ENCODE data around the gene UQCC2.

DNA sequence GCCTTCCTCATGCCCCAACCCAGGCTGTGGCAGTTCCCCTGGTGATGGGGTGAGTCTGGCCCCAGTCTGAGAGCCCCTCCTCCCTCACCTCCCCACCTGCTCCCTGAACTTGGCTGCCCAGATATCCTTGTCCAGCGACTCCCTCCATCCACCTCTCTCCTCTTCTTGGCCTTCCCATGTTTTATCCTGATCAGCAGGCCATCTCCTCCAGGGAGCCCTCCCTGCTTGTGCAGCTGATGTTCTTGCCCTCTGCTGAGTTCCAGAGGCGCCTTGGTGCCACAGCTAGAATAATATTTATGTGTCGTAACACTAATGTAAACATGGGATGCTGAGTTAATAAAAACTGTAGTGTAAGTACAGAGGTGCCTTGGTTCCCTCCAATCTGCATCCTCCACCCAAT is 45.6 kb upstream of the UQCC2 start:
- TF ChIP-seq POLR2A (IDR thresholded peaks at IDR 0.05; ENCODE audit: low read depth, low read length) = no peak
- TF ChIP-seq, protein P1, sequence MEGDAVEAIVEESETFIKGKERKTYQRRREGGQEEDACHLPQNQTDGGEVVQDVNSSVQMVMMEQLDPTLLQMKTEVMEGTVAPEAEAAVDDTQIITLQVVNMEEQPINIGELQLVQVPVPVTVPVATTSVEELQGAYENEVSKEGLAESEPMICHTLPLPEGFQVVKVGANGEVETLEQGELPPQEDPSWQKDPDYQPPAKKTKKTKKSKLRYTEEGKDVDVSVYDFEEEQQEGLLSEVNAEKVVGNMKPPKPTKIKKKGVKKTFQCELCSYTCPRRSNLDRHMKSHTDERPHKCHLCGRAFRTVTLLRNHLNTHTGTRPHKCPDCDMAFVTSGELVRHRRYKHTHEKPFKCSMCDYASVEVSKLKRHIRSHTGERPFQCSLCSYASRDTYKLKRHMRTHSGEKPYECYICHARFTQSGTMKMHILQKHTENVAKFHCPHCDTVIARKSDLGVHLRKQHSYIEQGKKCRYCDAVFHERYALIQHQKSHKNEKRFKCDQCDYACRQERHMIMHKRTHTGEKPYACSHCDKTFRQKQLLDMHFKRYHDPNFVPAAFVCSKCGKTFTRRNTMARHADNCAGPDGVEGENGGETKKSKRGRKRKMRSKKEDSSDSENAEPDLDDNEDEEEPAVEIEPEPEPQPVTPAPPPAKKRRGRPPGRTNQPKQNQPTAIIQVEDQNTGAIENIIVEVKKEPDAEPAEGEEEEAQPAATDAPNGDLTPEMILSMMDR (conservative IDR thresholded peaks at IDR 0.05; ENCODE audit: low read depth, low read length) = no peak
- no peak for TF ChIP-seq BHLHE40 (IDR thresholded peaks at IDR 0.05; ENCODE audit: low read depth, low read length)
- TF ChIP-seq MAZ (IDR thresholded peaks at IDR 0.05; ENCODE audit: borderline replicate concordance, low read depth, low read length) = no peak
- no peak for TF ChIP-seq CEBPB (IDR thresholded peaks at IDR 0.05; ENCODE audit: low read depth, low read length)

Measured in IMR-90 (cell line).